PC-3 (cell line): ENCODE results near the gene DNAJB11. TPM values are rescaled to one million over a fixed set of nuclear protein-coding genes. Genes with fewer than 3 reads are reported as not detected.

Source experiments
- ATAC-seq: fragments of 200-7000 bp; cut with Tn5 transposase; 2 replicates; pipeline ENCODE4 v1.9.1; 2020; ENCODE audit warnings: mild to moderate bottlenecking, moderate library complexity
- BruUV-seq: library from RNA; stranded (reverse); fragments of 400-500 nt; replicated peaks from 2 replicates; lab custom pipeline; 2021; lab: Mats Ljungman, UMichigan
- CTCF ChIA-PET: fragments of 300-600 bp; sonication (Branson Sonifier 250); formaldehyde crosslinking; loops from one replicate; lab custom pipeline; 2022; ENCODE audit warnings: antibody characterized with exemption; lab: Charles Lee
- POLR2A ChIA-PET: fragments of 300-600 bp; sonication (Branson Sonifier 250); formaldehyde crosslinking; loops from one replicate; lab custom pipeline; 2022; ENCODE audit warnings: antibody characterized with exemption; ENCODE audit not compliant: unreplicated experiment; lab: Charles Lee
- DNase-seq: peaks from one replicate; pipeline ENCODE4 v3.0.0-alpha.2; 2015
- H2AFZ ChIP-seq: fragments of 300-600 bp; sonication (generic); 2 replicates; pipeline ENCODE4 v1.6.0; 2016; ENCODE audit warnings: antibody characterized with exemption, low read length
- H3F3A ChIP-seq: fragments of 300-600 bp; sonication (generic); one replicate; pipeline ENCODE4 v1.6.0; 2017; ENCODE audit warnings: antibody characterized with exemption, low read length, control low read depth, mild to moderate bottlenecking; ENCODE audit not compliant: unreplicated experiment
- H3K27ac ChIP-seq: fragments of 300-600 bp; sonication (generic); 2 replicates; pipeline ENCODE4 v1.5.1; 2016; ENCODE audit warnings: mild to moderate bottlenecking, low read length
- H3K27me3 ChIP-seq: fragments of 300-600 bp; sonication (generic); 2 replicates; pipeline ENCODE4 v1.6.1; 2016; ENCODE audit warnings: low read length, mixed read lengths
- H3K36me3 ChIP-seq: fragments of 300-600 bp; sonication (generic); 2 replicates; pipeline ENCODE4 v1.6.1; 2016; ENCODE audit warnings: low read depth, mixed run types, low read length, mixed read lengths
- H3K4me1 ChIP-seq: fragments of 300-600 bp; sonication (generic); 2 replicates; pipeline ENCODE4 v1.5.1; 2016; ENCODE audit warnings: low read length; ENCODE audit not compliant: insufficient read depth
- H3K4me2 ChIP-seq: fragments of 300-600 bp; sonication (generic); 2 replicates; pipeline ENCODE4 v1.6.0; 2016; ENCODE audit warnings: low read length
- H3K4me3 ChIP-seq: fragments of 300-600 bp; sonication (generic); 2 replicates; pipeline ENCODE4 v1.5.1; 2016; ENCODE audit warnings: mild to moderate bottlenecking, low read length, mixed read lengths
- H3K79me2 ChIP-seq: fragments of 300-600 bp; sonication (generic); 2 replicates; pipeline ENCODE4 v1.6.1; 2017; ENCODE audit warnings: low read length, mixed read lengths
- H3K9ac ChIP-seq: fragments of 300-600 bp; sonication (generic); 2 replicates; pipeline ENCODE4 v1.6.0; 2016; ENCODE audit warnings: mild to moderate bottlenecking, low read length
- H3K9me2 ChIP-seq: fragments of 300-600 bp; sonication (generic); replicated peaks from 2 replicates; pipeline ENCODE4 v1.6.1; 2016; ENCODE audit warnings: mixed run types, low read length, mixed read lengths
- H3K9me3 ChIP-seq: fragments of 300-600 bp; sonication (generic); 2 replicates; pipeline ENCODE4 v1.6.1; 2016; ENCODE audit warnings: low read length, mixed read lengths
- H4K20me1 ChIP-seq: fragments of 300-600 bp; sonication (generic); 2 replicates; pipeline ENCODE4 v1.6.1; 2016; ENCODE audit warnings: low read length, mixed read lengths
- CTCF ChIP-seq: fragments of 300-600 bp; sonication (generic); conservative IDR thresholded peaks from 2 replicates; pipeline ENCODE4 v1.5.1; 2017; ENCODE audit warnings: antibody characterized with exemption, low read depth, mild to moderate bottlenecking, low read length
- EZH2 ChIP-seq: fragments of 300-600 bp; sonication (generic); IDR thresholded peaks from one replicate; pipeline ENCODE4 v1.6.1; 2017; ENCODE audit warnings: antibody characterized with exemption, mild to moderate bottlenecking, low read length; ENCODE audit not compliant: unreplicated experiment
- EZH2phosphoT487 ChIP-seq: fragments of 300-600 bp; sonication (generic); IDR thresholded peaks from 2 replicates; pipeline ENCODE4 v1.6.1; 2018; ENCODE audit warnings: mild to moderate bottlenecking, antibody characterized with exemption, low read length, borderline replicate concordance
- intact Hi-C: fragments of 100-400 bp; cut with micrococcal nuclease; formaldehyde crosslinking; loops from 2 replicates; pipeline ENCODE4 v1.9.0; 2023
- total RNA-seq: library from RNA; depleted of rRNA; stranded (reverse); fragments of >200 nt; gene quantifications from 2 replicates; pipeline ENCODE4 v1.2.3, GENCODE V29; 2014

Gene DNAJB11
- total RNA-seq, 1 experiment from 2014 or later = 117 TPM

- ATAC-seq = peak; percentile 84
- Histone ChIP-seq H3K27me3 (no peaks in the 10 kb centered on the region), H3K36me3 (peaks cover 23% of the 10 kb centered on the region), H3K4me1 (peaks cover 33% of the 10 kb centered on the region), H3K4me3 (peak overlapping the region; percentile 25), H3K9ac (no peak overlapping the region), H3K27ac (peak overlapping the region; percentile 49), H2AFZ (peak overlapping the region; percentile 1; the same call in 1 of the 2 replicates), H3F3A (peaks cover under 1% of the 10 kb centered on the region), H3K4me2 (peak overlapping the region; percentile 68), H3K9me2 (no peaks in the 10 kb centered on the region), H3K9me3 (no peaks in the 10 kb centered on the region), H3K79me2 (no peaks in the 10 kb centered on the region), H4K20me1 (peaks cover 4% of the 10 kb centered on the region; the same call in 1 of the 2 replicates)
- ChIA-PET POLR2A (interaction anchor here (1.1 kb wide), 1 partner anchor 18 kb away, joined by 12 read pairs; the partner anchor contains the start of gene DNAJB11), CTCF (interaction anchor here (0.7 kb wide), 1 partner anchor 632 kb away, joined by 3 read pairs; no protein-coding TSS in a partner anchor)
- DNase-seq = peak; percentile 78
- no TSS peak for BruUV-seq
- TF ChIP-seq CTCF = no peak
- no peak for TF ChIP-seq EZH2
- intact Hi-C loops = no loop called here
These were observed 18.1 kb downstream of the DNAJB11 start for GRCh38 chr3:186588632-186589031.

- Histone ChIP-seq H2AFZ (peak overlapping the region; percentile 1; the same call in 1 of the 2 replicates), H3K36me3 (peaks cover 21% of the 10 kb centered on the region), H3K9me2 (no peaks in the 10 kb centered on the region), H3F3A (no peaks in the 10 kb centered on the region), H3K4me2 (peak overlapping the region; percentile 68), H4K20me1 (peaks cover 3% of the 10 kb centered on the region; the same call in 1 of the 2 replicates), H3K4me3 (peak overlapping the region; percentile 25), H3K27me3 (no peaks in the 10 kb centered on the region), H3K9me3 (no peaks in the 10 kb centered on the region), H3K79me2 (no peaks in the 10 kb centered on the region), H3K9ac (no peak overlapping the region), H3K4me1 (peaks cover 28% of the 10 kb centered on the region), H3K27ac (peak overlapping the region; percentile 49)
- intact Hi-C loops = no loop called here
- TF ChIP-seq CTCF = peak; percentile 51; the same call in 1 of the 2 replicates
- no peak for TF ChIP-seq EZH2
- DNase-seq (no peak), ATAC-seq (peak; percentile 9; the same call in 1 of the 2 replicates)
- ChIA-PET POLR2A (interaction anchor here (1.1 kb wide), 1 partner anchor 19 kb away, joined by 12 read pairs; the partner anchor contains the start of gene DNAJB11), CTCF (interaction anchor here (0.6 kb wide), 2 partner anchors 8 to 1325 kb away, joined by 4 to 8 read pairs; no protein-coding TSS in a partner anchor)
- no TSS peak for BruUV-seq
These were observed 18.6 kb downstream of the DNAJB11 start for GRCh38 chr3:186589121-186589520.

GRCh38 chr3:186589856-186590579 is 19.5 kb downstream of the DNAJB11 start:
- no peak overlapping the region for H3K9ac ChIP-seq
- peak; percentile 30 for ATAC-seq
- H3K4me1 ChIP-seq = peaks cover 24% of the 10 kb centered on the region
- H3K27me3 ChIP-seq = no peaks in the 10 kb centered on the region
- no peak overlapping the region for H3K4me3 ChIP-seq
- intact Hi-C loops = no loop called here
- no peaks in the 10 kb centered on the region for H3K79me2 ChIP-seq
- H3K4me2 ChIP-seq = no peak overlapping the region
- no peak overlapping the region for H2AFZ ChIP-seq
- H3K36me3 ChIP-seq = peaks cover 12% of the 10 kb centered on the region
- no peaks in the 10 kb centered on the region for H3F3A ChIP-seq
- H4K20me1 ChIP-seq = no peaks in the 10 kb centered on the region
- DNase-seq = peak; percentile 51
- H3K9me3 ChIP-seq = no peaks in the 10 kb centered on the region
- ChIA-PET CTCF (interaction anchor here (0.6 to 0.7 kb wide), 3 partner anchors 9 to 1324 kb away, joined by 4 to 12 read pairs (median 8); no protein-coding TSS in a partner anchor), POLR2A (interaction anchor here (1.1 kb wide), 1 partner anchor 20 kb away, joined by 12 read pairs; the partner anchor contains the start of gene DNAJB11)
- no peak overlapping the region for H3K27ac ChIP-seq
- H3K9me2 ChIP-seq = no peaks in the 10 kb centered on the region
- BruUV-seq = no TSS peak
- no peak for TF ChIP-seq CTCF
- TF ChIP-seq EZH2phosphoT487 = no peak
- no peak for TF ChIP-seq EZH2
